ENCODE results near the gene JPH3.

Gene JPH3

DNA sequence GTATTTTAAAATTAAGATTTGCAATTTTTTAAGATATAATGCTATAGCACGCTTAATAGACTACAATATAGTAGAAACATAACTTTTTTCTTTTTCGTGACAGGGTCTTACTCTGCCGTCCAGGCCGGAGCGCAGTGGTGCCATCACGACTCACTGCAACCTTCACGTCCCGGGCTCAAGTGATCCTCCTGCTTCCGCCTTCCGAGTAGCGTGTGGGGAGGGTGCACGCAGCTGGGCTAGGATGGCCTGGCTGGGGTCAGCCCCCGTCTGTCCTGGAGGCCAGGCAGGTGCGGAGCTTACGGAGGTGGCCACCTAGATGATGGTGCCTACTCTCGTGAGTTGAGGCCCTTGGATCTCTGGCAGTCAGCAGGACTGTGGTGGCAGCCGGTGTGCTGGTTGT is 50.1 kb downstream of the JPH3 start:
- DNase-seq (ENCODE audit: insufficient read length, low spot score) = no peak
- FAIRE-seq = no peak
- TF ChIP-seq POLR2A (IDR thresholded peaks at IDR 0.05; ENCODE audit: low read depth, low read length) = no peak

DNA sequence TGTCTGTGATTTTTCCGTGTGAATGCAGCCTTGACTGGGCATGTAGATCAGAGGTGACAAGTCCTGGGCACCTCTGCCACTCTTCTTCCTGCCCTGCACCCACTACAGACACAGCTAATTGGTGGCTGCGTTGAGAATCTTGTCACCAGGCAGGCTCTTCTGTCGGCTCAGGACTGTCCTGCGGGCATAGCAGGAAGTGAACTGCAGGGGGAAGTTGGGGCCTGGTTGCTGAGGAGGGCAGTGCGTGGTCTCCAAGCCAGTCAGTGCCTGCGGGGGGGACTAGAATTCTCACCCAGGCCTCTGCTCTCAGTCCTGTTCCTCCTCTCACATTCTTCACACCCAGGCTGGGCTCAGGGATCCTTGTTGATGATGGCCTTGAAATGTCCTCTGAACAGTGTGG is 50.5 kb downstream of the JPH3 start:
- DNase-seq (ENCODE audit: insufficient read length, low spot score) (no peak), FAIRE-seq (no peak)
- no peak for TF ChIP-seq POLR2A (IDR thresholded peaks at IDR 0.05; ENCODE audit: low read depth, low read length)

DNA sequence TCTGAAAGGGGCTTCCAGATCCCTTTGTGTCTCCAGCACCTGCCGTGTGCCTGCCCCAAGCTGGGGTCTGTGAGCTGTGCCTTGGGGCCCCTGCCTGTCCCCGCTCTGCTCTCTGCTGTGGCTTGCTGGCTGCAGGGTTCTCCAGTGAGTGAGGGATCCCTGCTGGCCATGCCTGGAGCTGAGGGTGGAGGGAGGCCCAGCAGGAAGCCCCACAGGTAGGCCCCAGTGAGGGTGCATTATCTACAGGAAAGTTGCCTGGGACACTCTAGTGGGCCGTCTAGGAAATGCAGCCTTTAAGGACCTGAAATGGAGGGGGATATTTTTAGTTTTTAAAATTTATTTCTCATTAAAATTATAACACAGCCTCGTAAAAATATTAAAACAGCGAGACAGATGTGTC is 50.9 kb downstream of the JPH3 start:
- FAIRE-seq (no peak), DNase-seq (ENCODE audit: insufficient read length, low spot score) (no peak)
- no peak for TF ChIP-seq POLR2A (IDR thresholded peaks at IDR 0.05; ENCODE audit: low read depth, low read length)

DNA sequence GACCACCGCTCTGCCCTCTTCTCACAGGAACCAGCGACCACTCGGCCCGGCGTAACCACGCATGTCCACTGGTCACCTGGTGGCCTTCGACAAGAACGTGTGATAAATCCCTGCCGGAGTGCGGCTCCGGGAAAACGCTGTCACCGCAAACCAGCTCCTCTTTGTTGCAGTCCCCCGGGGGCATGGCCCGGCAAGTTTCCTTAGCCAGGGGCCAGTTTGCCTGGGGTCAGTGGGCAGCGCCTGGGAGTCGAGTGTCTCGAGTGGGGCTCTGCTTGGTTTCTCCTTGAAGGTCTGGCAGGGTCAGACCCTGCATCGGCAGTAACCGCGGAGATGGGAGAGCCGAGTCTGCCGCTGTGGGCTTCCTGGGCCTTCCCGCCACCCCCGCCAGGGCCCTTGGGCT is 52.5 kb downstream of the JPH3 start:
- FAIRE-seq (no peak), DNase-seq (ENCODE audit: insufficient read length, low spot score) (no peak)
- TF ChIP-seq POLR2A (IDR thresholded peaks at IDR 0.05; ENCODE audit: low read depth, low read length) = no peak

DNA sequence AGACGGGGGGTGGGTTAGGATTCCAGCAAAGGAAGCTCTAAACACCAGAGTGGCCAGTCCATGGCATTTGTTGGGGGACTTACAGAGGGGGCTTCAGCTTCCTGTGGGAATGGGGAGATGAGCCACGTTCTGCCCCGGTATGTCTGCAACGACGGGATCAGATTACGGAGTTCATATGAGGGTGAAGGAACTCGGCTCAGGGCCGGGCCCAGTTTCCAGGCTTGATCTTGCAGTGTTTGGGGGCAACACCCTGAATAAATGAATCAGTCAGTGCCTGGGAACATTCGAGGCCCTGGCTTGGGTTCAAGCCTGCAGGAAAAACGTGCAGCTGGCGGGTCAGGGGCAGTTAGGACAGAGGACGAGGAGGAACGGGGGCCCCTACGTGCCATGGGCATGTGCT is 54.0 kb downstream of the JPH3 start:
- DNase-seq (ENCODE audit: insufficient read length, low spot score) (no peak), FAIRE-seq (no peak)
- TF ChIP-seq POLR2A (IDR thresholded peaks at IDR 0.05; ENCODE audit: low read depth, low read length) = no peak

DNA sequence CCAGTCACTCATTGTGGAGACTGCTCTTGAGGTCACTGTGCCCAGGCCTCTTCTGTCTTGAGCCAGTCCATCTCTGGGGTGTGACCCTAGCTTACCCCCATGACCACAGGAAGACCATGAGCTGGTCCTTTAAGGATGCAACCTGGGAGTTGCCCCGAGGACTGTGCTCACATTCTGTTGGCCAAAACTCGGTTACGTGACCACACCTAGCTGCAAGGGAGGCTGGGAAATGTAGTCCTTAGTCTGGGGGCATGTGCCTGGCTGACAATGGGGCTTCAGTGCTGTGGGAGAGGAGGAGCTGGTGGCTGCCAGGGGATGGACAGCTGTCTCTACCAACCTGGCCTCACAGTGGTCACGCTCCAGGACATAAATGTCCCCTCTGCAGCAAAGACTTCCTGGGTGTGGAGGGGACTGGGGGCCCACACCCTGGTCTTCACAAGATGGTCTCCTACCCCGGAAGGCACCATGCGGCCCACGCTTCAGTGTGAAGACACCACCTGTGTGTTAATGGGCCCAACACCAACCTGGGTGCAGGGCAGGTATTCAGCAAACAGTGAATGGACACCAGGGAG is 55.4 kb downstream of the JPH3 start:
- no peak for TF ChIP-seq POLR2A (IDR thresholded peaks at IDR 0.05; ENCODE audit: low read depth, low read length)
- FAIRE-seq (no peak), DNase-seq (ENCODE audit: insufficient read length, low spot score) (peak; percentile 81)

DNA sequence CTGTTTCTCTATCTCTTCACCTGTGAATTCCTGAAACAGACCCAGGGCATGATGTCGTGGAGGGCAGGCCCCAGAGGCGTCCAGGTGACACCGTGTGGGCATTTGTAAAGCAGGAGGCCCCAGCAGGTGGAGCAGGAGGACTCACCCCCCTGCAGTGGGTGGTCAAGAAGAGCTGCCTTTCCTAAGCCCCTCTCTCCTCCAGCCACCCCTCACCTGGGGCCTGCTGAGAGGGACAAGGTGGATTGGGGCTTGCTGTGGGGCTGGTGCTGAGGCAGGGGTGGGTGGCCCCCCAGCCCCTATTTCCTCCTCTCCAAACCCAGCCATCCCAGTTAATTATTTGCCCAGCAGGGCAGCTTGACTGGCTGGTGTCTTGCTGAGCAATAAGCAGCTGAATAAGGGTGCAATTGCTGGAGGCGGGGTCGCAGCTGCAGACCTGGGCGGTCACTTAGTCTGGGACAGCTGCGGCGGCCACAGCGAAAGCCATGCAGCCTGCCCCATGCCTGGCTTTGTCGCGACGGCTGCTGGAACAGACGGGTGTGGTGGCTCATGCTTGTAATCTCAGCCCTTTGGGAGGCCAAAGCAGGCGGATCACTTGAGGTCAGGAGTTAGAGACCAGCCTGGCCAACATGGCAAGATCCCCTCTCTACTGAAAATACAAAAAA is 56.4 kb downstream of the JPH3 start:
- DNase-seq (ENCODE audit: insufficient read length, low spot score) (no peak), FAIRE-seq (no peak)
- no peak for TF ChIP-seq POLR2A (IDR thresholded peaks at IDR 0.05; ENCODE audit: low read depth, low read length)

DNA sequence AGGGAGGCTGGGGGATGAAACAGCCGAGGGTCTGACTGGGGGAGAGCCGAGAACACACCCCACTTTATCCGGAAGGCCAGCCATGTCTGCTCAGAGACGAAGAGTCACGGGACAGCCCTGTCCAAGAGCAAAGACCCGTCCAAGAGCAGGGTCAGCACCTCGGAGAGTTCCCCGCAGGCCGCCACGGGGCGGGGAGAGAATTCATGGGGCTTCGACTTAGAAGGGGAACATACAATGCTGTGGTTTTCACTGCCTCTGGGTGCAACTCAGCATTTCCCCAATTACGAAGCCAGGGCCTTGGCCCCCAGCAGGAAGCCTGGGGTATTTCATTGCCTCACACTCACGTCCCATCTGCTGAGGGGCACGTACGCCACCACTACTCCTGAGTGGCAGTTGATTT is 59.3 kb downstream of the JPH3 start:
- DNase-seq (ENCODE audit: insufficient read length, low spot score) = no peak
- no peak for TF ChIP-seq POLR2A (IDR thresholded peaks at IDR 0.05; ENCODE audit: low read depth, low read length)
- FAIRE-seq = no peak

DNA sequence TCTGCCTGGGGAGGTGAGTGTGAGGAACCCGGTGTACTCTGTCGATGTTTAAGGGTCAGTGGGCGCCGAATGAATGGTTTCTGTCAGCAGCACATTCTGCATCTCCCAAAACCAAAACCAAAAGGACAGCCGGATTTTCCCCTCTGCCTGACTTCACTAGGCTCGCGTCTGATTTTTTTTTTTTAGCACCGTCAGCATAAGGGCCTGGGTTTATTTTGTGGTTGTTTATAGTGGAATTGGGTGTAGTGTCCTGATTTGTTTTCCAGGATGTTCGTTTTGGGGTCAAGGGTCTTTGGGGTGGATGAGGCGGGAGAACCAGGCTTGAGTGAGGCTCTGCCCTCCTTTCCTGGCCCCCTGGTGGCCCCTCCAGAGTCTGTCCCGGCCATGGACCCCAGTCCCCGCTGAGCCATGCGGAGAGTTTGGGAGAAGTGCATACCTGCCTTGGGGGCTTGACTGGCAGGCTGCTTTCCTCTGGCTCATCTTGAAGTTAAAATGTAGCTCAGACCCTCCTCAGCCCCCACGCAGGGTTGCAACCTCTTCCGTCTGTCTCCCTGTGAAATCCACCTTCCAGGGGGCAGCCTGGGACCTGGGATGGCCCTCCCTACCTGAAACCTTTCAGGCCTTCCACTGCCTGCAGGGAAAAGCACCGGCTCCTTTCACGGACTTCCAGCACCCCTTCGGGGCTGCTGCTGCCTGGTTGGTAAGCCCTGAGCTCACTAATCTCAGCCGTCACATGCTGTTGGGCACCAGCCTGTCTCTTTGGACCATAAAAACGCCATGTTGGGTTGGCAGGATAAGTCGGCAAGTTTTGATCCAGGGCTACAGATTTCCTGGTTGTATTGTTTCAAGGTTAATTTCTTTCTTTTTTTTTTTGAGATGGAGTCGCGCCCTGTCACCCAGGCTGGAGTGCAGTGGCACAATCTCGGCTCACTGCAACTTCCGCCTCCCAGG is 60.2 kb downstream of the JPH3 start:
- FAIRE-seq = no peak
- no peak for DNase-seq (ENCODE audit: insufficient read length, low spot score)
- no peak for TF ChIP-seq POLR2A (IDR thresholded peaks at IDR 0.05; ENCODE audit: low read depth, low read length)

DNA sequence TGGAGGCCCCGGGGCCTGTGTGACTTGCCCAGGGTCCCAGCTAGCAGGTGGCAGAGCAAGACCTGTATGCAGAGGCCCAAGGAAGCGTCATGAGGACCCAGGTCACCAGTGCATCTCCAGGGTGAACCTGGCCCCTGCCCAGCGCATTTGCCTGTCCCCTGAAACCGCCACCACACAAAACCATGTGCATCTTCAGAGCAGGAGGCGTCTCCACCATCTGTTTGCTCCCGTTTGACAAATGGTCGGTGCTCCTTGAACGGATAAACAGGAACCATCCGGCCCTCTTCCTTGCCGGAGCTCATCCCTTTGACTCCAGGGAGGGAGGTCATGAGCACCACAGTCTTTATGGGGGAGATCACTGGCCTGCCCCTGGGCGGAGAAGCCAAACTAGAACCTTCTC is 62.5 kb downstream of the JPH3 start:
- TF ChIP-seq POLR2A (IDR thresholded peaks at IDR 0.05; ENCODE audit: low read depth, low read length) = no peak
- FAIRE-seq (no peak), DNase-seq (ENCODE audit: insufficient read length, low spot score) (no peak)

DNA sequence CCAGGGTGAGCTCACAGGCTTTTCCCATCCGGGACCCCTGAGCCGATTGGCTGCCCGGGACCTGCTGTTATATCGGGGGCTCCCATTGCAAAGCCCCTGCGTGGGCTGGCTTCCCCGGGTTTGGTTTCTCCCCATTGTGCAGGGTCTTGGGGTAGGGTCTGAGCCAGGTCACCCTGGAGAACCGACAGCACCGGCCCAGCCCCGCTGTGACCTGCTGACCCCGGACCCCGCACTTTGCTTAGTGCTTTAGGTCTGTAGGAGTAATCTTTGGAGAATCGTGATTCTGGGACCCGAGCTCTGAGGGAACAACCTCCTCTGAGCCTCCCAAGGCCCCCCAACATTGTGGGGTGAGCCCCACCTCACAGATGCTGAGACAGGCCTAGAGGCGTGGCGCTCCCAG is 62.9 kb downstream of the JPH3 start:
- no peak for TF ChIP-seq POLR2A (IDR thresholded peaks at IDR 0.05; ENCODE audit: low read depth, low read length)
- no peak for DNase-seq (ENCODE audit: insufficient read length, low spot score)
- FAIRE-seq = no peak

DNA sequence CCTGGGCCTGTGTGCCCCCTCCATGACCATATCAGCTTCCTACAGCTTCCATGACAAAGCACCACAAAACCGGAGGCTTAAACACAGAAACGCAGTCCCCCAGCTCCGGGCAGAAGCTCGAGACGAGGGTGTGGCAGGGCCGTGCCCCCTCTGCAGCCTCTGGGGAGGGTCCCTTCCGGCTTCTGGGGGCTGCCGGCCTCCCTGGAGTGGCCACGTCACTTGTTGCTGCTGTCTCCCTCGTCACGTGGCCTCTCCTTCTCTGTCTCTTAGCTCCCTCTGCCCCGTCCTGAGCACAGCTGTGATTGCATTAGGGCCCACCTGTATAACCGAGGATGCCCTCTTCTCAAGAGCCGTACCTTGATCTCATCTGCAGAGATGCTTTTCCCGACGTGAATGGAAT is 64.6 kb downstream of the JPH3 start:
- FAIRE-seq (no peak), DNase-seq (ENCODE audit: insufficient read length, low spot score) (no peak)
- no peak for TF ChIP-seq POLR2A (IDR thresholded peaks at IDR 0.05; ENCODE audit: low read depth, low read length)

DNA sequence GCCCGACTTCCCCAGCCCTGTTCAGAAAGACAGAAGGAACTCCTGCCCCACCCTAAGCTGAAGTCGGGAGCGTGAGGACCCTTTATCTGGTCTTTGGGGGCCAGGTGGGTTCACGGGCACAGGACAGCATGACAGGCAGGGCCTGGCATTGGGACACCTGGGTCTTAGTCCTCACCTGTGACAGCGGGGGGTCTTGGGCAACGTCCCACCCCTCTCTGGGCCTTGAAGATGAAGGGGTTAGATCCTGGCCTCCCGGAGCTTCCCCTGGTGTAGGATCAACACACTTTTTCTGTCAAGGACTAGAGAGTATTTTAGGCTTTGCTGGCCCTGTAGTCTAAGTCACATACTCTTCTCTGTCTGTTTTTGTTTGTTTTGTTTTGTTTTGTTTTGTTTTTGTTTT is 65.1 kb downstream of the JPH3 start:
- TF ChIP-seq POLR2A (IDR thresholded peaks at IDR 0.05; ENCODE audit: low read depth, low read length) = no peak
- DNase-seq (ENCODE audit: insufficient read length, low spot score) (no peak), FAIRE-seq (no peak)

DNA sequence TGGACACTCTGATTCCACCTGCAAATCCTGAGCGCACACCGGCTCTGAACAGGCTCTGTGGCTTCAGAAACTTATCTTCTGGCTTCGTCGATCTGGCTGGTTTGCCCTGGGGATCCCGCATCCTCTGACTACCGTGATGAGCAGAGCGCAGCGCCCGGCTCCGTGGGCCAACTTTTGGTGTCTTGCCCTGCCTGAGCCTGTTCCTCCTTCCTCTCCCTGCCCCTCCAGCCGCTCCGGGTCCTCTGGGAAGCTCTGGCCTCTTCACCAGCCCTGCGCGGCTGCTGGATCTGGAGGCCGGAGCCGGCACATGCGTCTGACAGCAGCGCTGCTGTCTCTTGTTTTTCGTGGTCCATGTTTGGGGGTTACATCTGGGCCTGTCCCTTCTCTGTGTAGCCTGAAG is 65.6 kb downstream of the JPH3 start:
- TF ChIP-seq POLR2A (IDR thresholded peaks at IDR 0.05; ENCODE audit: low read depth, low read length) = no peak
- DNase-seq (ENCODE audit: insufficient read length, low spot score) (no peak), FAIRE-seq (no peak)

DNA sequence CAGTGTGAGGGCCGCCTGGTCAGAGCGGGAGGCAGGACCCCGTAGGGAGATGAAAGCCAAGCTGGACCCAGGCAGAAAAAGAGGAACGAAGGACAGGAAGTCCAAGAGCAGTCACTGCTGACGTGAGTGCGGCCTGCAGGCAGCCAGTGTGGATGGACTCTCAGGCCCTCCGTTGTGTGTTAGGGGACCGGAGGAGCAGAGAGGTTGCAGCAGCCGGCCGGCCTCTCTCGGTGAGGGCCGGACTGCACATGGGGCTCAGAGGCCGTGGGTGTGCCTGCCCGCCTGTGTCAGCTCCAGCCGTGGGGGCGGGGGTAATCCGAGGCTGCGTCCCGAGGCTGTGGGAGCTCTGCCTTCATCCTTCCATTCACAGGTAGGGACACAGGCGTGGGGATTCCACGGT is 67.4 kb downstream of the JPH3 start:
- no peak for TF ChIP-seq POLR2A (IDR thresholded peaks at IDR 0.05; ENCODE audit: low read depth, low read length)
- no peak for DNase-seq (ENCODE audit: insufficient read length, low spot score)
- no peak for FAIRE-seq

Data from H54 (cell line).